Measurements from ENCODE around the gene EML3. TPM values are rescaled to one million over a fixed set of nuclear protein-coding genes. Genes with fewer than 3 reads are reported as not detected.
"Not testable (repeated sequence)": the region's sequence is repeated elsewhere in the genome, so short reads cannot be mapped to it uniquely, and the experiment has no call there.

Gene EML3
- total RNA-seq, 4 donors from 2014 or later: 39.5 to 61.0 (median 42.9) TPM

- TF ChIP-seq CTCF (IDR thresholded peaks at IDR 0.05) (no peak), POLR2A (IDR thresholded peaks at IDR 0.05) (no peak)
- intact Hi-C loops (cut with DNase I; ENCODE audit: low total_unique reads): no loop called here
- H3K4me3 ChIP-seq (ENCODE audit: low read depth, poor library complexity, severe bottlenecking): no peak overlapping the region
- DNase-seq (ENCODE audit: low spot score in 2 of 2): no peak
- 80 to 86% methylated on average over 8 of the region's 8 CpGs for WGBS, 2 donors
Observed at GRCh38 chr11:62567018-62567633, 45.4 kb downstream of the EML3 start.

DNA sequence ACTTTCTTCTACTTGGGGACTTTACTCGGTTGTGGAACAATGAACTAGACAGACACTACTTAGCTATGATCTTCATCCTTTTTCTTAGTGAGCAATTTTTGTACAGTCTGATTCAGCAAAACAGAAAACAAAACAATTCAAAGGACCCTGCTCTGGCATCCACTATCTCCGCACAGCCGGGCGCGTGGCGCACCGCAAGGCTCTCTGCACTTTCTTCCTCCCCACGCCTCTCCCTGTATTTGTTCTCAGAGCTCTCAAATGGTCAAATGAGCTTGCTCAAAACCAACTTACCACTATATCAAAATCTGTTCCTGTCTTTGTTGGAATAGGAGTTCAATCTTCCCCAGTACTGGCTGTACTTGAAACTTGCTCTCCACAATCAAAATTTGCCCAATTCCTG, 46.3 kb downstream of the EML3 start:
- DNase-seq (ENCODE audit: low spot score in 2 of 2): no peak
- TF ChIP-seq POLR2A (IDR thresholded peaks at IDR 0.05) (no peak), CTCF (IDR thresholded peaks at IDR 0.05) (no peak)
- 93 to 94% methylated on average over 8 of the region's 8 CpGs for WGBS, 2 donors
- intact Hi-C loops (cut with DNase I; ENCODE audit: low total_unique reads): no loop called here
- H3K4me3 ChIP-seq (ENCODE audit: low read depth, poor library complexity, severe bottlenecking): no peak overlapping the region

DNA sequence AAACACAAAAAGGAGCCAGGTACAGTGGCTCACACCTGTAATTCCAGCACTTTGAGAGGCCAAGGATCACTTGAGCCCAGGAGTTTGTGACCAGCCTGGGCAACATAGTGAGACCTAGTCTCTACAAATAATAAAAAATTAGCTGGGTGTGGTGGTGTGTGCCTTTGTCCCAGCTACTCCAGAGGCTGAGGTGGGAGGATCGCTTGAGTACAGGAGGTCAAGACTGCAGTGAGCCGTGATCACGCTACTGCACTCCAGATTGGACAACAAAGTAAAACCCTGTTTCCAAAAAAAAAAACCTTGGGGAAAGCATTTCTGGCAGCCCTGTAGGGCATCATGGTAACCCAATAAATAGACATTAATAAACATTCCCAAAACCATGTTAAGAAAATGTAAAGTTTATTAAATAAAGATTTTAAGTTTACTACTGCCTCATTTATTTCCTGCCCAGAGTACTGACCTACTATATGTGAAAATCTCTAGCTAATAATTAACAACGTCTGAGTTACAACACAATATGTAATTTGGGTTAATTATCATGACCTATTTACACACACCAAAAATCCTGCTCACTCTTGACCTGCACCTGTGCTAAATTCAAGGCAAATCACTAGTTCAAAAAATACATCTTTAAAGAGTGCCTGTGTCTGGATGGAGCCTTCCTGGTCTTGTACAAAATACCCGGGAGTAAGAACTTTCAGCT, 47.3 kb downstream of the EML3 start:
- H3K4me3 ChIP-seq (ENCODE audit: low read depth, poor library complexity, severe bottlenecking): no peak overlapping the region
- DNase-seq (ENCODE audit: low spot score in 2 of 2): no peak
- WGBS, 2 donors: 61 to 65% methylated on average over 5 of the region's 5 CpGs
- intact Hi-C loops (cut with DNase I; ENCODE audit: low total_unique reads): no loop called here
- TF ChIP-seq CTCF (IDR thresholded peaks at IDR 0.05) (no peak), POLR2A (IDR thresholded peaks at IDR 0.05) (no peak)

- H3K4me3 ChIP-seq (ENCODE audit: low read depth, poor library complexity, severe bottlenecking); DNase-seq (ENCODE audit: low spot score in 2 of 2); intact Hi-C loops (cut with DNase I; ENCODE audit: low total_unique reads): not testable (repeated sequence)
- WGBS, 2 donors: 77 to 82% methylated on average over 3 of the region's 3 CpGs
Observed at GRCh38 chr11:62561677-62562230, 50.8 kb downstream of the EML3 start.

DNA sequence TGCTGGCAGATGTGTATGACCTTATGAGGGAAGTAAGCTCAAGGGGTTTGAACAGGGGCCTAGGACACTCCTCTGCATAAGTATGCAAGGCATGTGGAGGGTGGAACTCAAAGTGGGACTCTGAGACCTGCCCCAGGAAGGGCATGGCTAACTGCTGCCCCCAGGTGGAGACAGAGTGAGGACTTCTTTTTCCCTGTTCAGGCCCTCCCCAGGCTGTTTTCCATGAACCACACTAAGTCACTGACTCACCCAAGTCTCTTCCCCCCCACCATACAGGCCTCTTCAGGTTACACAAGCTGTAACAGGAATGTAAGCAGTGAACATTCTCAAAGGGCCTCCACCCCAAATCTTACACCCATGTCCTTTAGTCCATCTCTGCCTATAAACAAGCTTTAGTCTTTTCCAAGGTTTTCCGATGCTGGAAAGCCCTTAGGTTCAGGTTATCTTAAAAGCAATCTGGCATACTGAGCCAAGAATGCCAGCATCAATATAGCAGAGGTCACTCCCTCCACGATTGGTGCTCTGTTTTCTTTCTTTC, 51.9 kb downstream of the EML3 start:
- DNase-seq (ENCODE audit: low spot score in 2 of 2): peak; percentile 95 to 97
- intact Hi-C loops (cut with DNase I; ENCODE audit: low total_unique reads): no loop called here
- TF ChIP-seq POLR2A (IDR thresholded peaks at IDR 0.05) (no peak), CTCF (IDR thresholded peaks at IDR 0.05) (peak in 1 of 3 donors; percentile 80)
- WGBS, 2 donors: 9 to 29% methylated on average over 2 of the region's 2 CpGs
- H3K4me3 ChIP-seq (ENCODE audit: low read depth, poor library complexity, severe bottlenecking): no peak overlapping the region

GRCh38 chr11:62559626-62560025, 52.9 kb downstream of the EML3 start:
- intact Hi-C loops (cut with DNase I; ENCODE audit: low total_unique reads); H3K4me3 ChIP-seq (ENCODE audit: low read depth, poor library complexity, severe bottlenecking): not testable (repeated sequence)
- peak in 1 of 2 donors; percentile 83 for DNase-seq (ENCODE audit: low spot score in 2 of 2)
- 57 to 89% methylated on average over 5 of the region's 5 CpGs for WGBS, 2 donors

Measured in lower leg skin (tissue), 4 donors.